ENCODE results near the gene MED15.

The MED15 gene

DNA sequence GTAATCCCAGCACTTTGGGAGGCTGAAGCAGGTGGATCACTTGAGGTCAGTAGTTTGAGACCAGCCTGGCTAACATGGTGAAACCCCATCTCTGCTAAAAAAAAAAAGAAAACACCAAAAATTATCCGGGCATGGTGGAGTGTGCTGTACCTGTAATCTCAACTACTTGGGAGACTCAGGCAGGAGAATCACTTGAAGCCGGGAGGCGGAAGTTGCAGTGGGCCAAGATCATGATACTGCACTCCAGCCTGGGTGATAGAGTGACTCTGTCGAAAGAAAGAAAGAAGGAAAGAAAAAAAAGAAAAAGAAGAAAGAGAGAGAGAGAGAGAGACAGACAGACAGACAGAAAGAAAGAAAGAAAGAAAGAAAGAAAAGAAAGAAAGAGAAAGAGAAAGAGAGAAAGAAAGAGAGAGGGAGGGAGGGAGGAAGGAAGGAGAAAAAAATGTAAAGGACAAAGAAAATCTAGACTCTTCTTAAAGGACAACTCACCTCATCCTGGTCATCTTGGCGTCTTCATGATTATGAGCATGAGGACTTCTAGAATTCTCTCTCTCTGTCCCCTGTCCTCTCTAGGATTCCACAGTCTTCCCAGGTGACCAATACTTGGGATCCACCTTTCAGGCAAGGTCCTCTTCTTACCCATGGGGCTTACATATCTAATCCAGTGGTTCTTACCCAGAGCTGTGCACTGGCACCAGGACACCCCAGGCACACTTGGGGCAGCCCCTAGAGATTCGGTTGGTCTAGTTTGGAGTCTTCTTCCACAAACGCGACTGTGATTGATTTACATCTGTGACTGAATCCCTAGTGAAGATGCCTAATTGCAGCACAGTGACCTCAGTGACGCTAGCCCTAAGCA, 120.9 kb downstream of the MED15 start:
- no peaks in the 10 kb centered on the region for H3K9me3 ChIP-seq (ENCODE audit: severe bottlenecking)
- H3K27me3 ChIP-seq (ENCODE audit: insufficient read depth, low read depth, severe bottlenecking): no peaks in the 10 kb centered on the region
- no peaks in the 10 kb centered on the region for H3K36me3 ChIP-seq
- DNase-seq: no peak
- TF ChIP-seq, protein P1, sequence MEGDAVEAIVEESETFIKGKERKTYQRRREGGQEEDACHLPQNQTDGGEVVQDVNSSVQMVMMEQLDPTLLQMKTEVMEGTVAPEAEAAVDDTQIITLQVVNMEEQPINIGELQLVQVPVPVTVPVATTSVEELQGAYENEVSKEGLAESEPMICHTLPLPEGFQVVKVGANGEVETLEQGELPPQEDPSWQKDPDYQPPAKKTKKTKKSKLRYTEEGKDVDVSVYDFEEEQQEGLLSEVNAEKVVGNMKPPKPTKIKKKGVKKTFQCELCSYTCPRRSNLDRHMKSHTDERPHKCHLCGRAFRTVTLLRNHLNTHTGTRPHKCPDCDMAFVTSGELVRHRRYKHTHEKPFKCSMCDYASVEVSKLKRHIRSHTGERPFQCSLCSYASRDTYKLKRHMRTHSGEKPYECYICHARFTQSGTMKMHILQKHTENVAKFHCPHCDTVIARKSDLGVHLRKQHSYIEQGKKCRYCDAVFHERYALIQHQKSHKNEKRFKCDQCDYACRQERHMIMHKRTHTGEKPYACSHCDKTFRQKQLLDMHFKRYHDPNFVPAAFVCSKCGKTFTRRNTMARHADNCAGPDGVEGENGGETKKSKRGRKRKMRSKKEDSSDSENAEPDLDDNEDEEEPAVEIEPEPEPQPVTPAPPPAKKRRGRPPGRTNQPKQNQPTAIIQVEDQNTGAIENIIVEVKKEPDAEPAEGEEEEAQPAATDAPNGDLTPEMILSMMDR (IDR thresholded peaks at IDR 0.05; ENCODE audit: low read depth, low read length): no peak
- no peak overlapping the region for H3K27ac ChIP-seq
- no peak overlapping the region for H3K4me3 ChIP-seq (ENCODE audit: low read depth, low read length)

DNA sequence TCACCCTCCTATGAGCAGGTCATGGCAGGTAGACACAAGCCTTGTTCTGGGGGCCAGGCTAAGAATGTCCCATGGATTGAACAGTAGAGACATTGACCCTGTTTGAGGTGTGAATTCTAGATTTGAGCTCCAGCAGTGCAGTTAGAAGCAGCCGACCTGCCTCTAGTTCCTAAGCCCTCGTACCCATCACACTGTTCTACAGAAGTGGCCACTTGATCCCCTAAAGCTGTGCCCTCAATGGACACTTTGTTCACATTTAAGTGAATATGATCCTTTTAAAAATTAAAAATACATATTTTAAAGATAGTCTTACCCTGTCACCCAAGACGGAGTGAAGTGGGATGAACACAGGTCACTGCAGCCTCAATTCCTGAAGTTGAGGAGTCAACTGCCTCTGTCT, 122.0 kb downstream of the MED15 start:
- no peaks in the 10 kb centered on the region for H3K27me3 ChIP-seq (ENCODE audit: insufficient read depth, low read depth, severe bottlenecking)
- no peaks in the 10 kb centered on the region for H3K9me3 ChIP-seq (ENCODE audit: severe bottlenecking)
- no peak overlapping the region for H3K4me3 ChIP-seq (ENCODE audit: low read depth, low read length)
- H3K27ac ChIP-seq: no peak overlapping the region
- H3K36me3 ChIP-seq: no peaks in the 10 kb centered on the region
- TF ChIP-seq, protein P1 (IDR thresholded peaks at IDR 0.05; ENCODE audit: low read depth, low read length): no peak
- DNase-seq: no peak

DNA sequence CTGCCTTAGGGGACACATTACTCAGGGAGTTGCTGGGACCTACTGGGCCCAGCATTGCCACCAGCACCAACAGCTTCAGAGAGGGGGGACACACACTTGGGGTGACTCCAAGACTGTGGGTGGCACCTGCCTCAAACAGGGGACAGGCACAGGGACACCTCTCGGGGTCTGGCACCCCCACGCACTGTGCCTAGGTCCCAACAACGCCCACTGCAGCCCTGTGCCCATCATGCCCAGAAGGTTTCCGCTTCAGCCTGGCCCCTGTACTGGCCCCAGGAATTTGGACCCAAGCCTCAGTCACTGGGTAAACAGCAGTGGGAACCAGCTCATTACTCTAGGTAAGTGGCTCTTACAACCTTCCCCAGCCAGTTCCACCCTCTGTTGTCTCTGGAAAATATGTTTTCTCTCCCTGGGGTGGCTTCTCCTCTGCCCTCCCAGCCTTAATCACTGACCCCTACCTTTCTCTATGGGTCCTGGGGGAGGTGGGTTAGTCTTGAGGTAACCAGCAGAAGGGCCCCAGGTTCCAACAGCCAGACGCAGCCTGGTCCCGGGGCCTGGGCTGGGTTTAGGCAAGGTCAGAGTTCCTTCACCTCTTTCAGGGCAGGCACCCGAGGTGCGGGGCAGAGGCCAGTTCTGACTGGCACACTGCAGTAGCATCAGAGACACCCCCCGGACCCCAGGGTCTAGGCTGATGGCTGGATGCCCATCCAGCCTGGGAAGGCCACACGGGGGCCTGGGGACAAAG, 123.6 kb downstream of the MED15 start:
- H3K27me3 ChIP-seq (ENCODE audit: insufficient read depth, low read depth, severe bottlenecking): no peaks in the 10 kb centered on the region
- no peaks in the 10 kb centered on the region for H3K36me3 ChIP-seq
- no peak for DNase-seq
- no peak overlapping the region for H3K27ac ChIP-seq
- no peak overlapping the region for H3K4me3 ChIP-seq (ENCODE audit: low read depth, low read length)
- TF ChIP-seq, protein P1 (IDR thresholded peaks at IDR 0.05; ENCODE audit: low read depth, low read length): no peak
- no peaks in the 10 kb centered on the region for H3K9me3 ChIP-seq (ENCODE audit: severe bottlenecking)

DNA sequence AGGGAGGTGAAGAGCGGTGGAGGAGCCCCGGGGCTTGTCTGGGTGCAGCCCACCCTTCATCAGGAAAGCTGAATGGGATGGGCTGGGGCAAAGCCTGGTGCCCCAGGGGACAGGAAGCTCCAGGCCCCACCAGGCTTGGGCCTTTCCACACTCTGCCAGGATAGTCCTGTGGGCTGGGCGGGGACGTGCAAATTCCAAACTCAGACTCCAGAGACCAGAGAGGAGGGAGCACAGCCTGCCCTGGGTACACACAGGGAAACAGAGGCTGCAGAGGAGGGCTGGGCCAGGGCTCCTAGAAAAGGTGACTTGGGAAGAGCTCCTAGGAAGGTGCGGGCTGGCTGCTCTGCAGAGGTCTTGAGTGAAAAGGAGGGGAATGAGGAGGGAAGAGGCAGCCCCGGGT, 124.7 kb downstream of the MED15 start:
- no peaks in the 10 kb centered on the region for H3K9me3 ChIP-seq (ENCODE audit: severe bottlenecking)
- H3K4me3 ChIP-seq (ENCODE audit: low read depth, low read length): no peak overlapping the region
- TF ChIP-seq, protein P1 (IDR thresholded peaks at IDR 0.05; ENCODE audit: low read depth, low read length): no peak
- no peak overlapping the region for H3K27ac ChIP-seq
- no peaks in the 10 kb centered on the region for H3K27me3 ChIP-seq (ENCODE audit: insufficient read depth, low read depth, severe bottlenecking)
- no peak for DNase-seq
- no peaks in the 10 kb centered on the region for H3K36me3 ChIP-seq

DNA sequence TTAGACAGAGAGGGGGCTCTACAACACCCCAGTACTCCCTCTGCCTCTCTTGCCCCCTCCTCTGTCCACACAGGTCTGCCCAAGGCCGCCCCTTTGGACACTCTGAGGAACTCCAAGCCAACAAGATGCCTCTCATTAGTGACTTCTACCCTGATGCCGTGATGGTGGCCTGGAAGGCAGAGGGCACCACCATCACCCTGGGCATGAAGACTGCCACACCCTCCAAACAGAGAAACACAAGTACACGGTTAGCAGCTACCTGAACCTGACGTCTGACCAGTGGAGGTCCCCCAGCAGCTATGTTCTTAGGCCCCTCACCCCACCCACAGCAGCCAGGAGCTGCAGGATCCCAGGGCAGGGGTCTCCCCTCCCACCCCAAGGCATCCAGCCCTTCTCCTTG, 125.1 kb downstream of the MED15 start:
- Histone ChIP-seq H3K36me3 (no peaks in the 10 kb centered on the region), H3K27me3 (ENCODE audit: insufficient read depth, low read depth, severe bottlenecking) (no peaks in the 10 kb centered on the region), H3K4me3 (ENCODE audit: low read depth, low read length) (no peak overlapping the region), H3K27ac (no peak overlapping the region), H3K9me3 (ENCODE audit: severe bottlenecking) (no peaks in the 10 kb centered on the region)
- no peak for DNase-seq
- TF ChIP-seq, protein P1 (IDR thresholded peaks at IDR 0.05; ENCODE audit: low read depth, low read length): no peak

All from WERI-Rb-1 (cell line).